Mesenchymal stem cell (in vitro differentiated cells and primary cell): ENCODE measurements around the gene ME2.

Source experiments
- DNase-seq: peaks from one replicate; pipeline ENCODE4 v3.0.0-alpha.2; 2013
- H2AFZ ChIP-seq: one replicate; pipeline ENCODE4 v1.6.1; 2013; ENCODE audit warnings: low read depth, mild to moderate bottlenecking, control low read depth, inconsistent platforms, low read length, moderate library complexity
- H2AK5ac ChIP-seq: 2 replicates; pipeline ENCODE4 v1.6.1; 2013; ENCODE audit warnings: low read length, moderate library complexity, mild to moderate bottlenecking, inconsistent platforms; ENCODE audit not compliant: severe bottlenecking
- H2BK120ac ChIP-seq: one replicate; pipeline ENCODE4 v1.6.1; 2013; ENCODE audit warnings: low read depth, mild to moderate bottlenecking, inconsistent platforms, low read length, moderate library complexity
- H2BK12ac ChIP-seq, 2 experiments: one replicate each; pipeline ENCODE4 v1.6.1; 2013; ENCODE audit warnings: inconsistent platforms in 2 of 2, low read length in 2 of 2, mild to moderate bottlenecking in 2 of 2, moderate library complexity in 2 of 2, control low read depth in 1 of 2
- H2BK15ac ChIP-seq: one replicate; pipeline ENCODE4 v1.6.1; 2013; ENCODE audit warnings: mild to moderate bottlenecking, low read depth, inconsistent platforms; ENCODE audit not compliant: poor library complexity, severe bottlenecking
- H2BK5ac ChIP-seq: 2 replicates; pipeline ENCODE4 v1.6.1; 2013; ENCODE audit warnings: low read depth, mild to moderate bottlenecking, low read length, control low read depth, inconsistent platforms; ENCODE audit not compliant: poor library complexity, severe bottlenecking
- H3K14ac ChIP-seq, 2 experiments: one replicate each; pipeline ENCODE4 v1.6.1; 2013; ENCODE audit warnings: inconsistent platforms in 2 of 2, low read length in 2 of 2, control low read depth in 1 of 2, mild to moderate bottlenecking in 1 of 2, moderate library complexity in 1 of 2
- H3K18ac ChIP-seq, 2 experiments: one replicate each; pipeline ENCODE4 v1.6.1; 2013; ENCODE audit warnings: inconsistent platforms in 2 of 2, low read length in 2 of 2, control low read depth in 1 of 2, low read depth in 1 of 2, mild to moderate bottlenecking in 1 of 2
- H3K23ac ChIP-seq, 2 experiments: one replicate each; pipeline ENCODE4 v1.6.1; 2013; ENCODE audit warnings: inconsistent platforms in 2 of 2, low read length in 2 of 2, mild to moderate bottlenecking in 2 of 2, moderate library complexity in 2 of 2, control low read depth in 1 of 2
- H3K27ac ChIP-seq: 2 replicates; pipeline ENCODE4 v1.5.1; 2013; ENCODE audit warnings: mild to moderate bottlenecking, moderate library complexity, low read length, control low read depth, inconsistent platforms; ENCODE audit not compliant: poor library complexity, severe bottlenecking
- H3K27me3 ChIP-seq, 2 experiments: 2 replicates each; pipeline versions ENCODE4 v1.6.1 to v1.7.0; 2013; ENCODE audit warnings: low read length in 2 of 2, mild to moderate bottlenecking in 2 of 2, moderate library complexity in 2 of 2, control low read depth in 1 of 2, inconsistent platforms in 1 of 2; ENCODE audit not compliant: control insufficient read depth in 1 of 2, insufficient read depth in 1 of 2
- H3K36me3 ChIP-seq, 2 experiments: 2 replicates each; pipeline versions ENCODE4 v1.6.1 to v1.7.0; 2013; ENCODE audit warnings: low read length in 2 of 2, control low read depth in 1 of 2, inconsistent platforms in 1 of 2, low read depth in 1 of 2, mild to moderate bottlenecking in 1 of 2; ENCODE audit not compliant: insufficient read depth in 2 of 2, control insufficient read depth in 1 of 2
- H3K4ac ChIP-seq, 2 experiments: one replicate each; pipeline ENCODE4 v1.6.1; 2013; ENCODE audit warnings: inconsistent platforms in 2 of 2, low read length in 2 of 2, mild to moderate bottlenecking in 2 of 2, moderate library complexity in 2 of 2, control low read depth in 1 of 2, low read depth in 1 of 2
- H3K4me1 ChIP-seq: 2 replicates; pipeline ENCODE4 v1.6.1; 2013; ENCODE audit warnings: low read depth, low read length, control low read depth; ENCODE audit not compliant: control insufficient read depth, insufficient read depth
- H3K4me2 ChIP-seq: 2 replicates; pipeline ENCODE4 v1.6.1; 2013; ENCODE audit warnings: low read length, mild to moderate bottlenecking, inconsistent platforms; ENCODE audit not compliant: poor library complexity, severe bottlenecking
- H3K4me3 ChIP-seq, 2 experiments: 2 replicates each; pipeline versions ENCODE4 v1.5.1 to v1.7.0; 2013; ENCODE audit warnings: low read length in 2 of 2, mild to moderate bottlenecking in 2 of 2, control low read depth in 1 of 2, low read depth in 1 of 2; ENCODE audit not compliant: insufficient read depth in 1 of 2
- H3K79me1 ChIP-seq: replicated peaks from 2 replicates; pipeline ENCODE4 v1.6.1; 2013; ENCODE audit warnings: mild to moderate bottlenecking, control low read depth, low read length, inconsistent platforms; ENCODE audit not compliant: poor library complexity, severe bottlenecking
- H3K9ac ChIP-seq: 2 replicates; pipeline ENCODE4 v1.7.0; 2013; ENCODE audit warnings: mild to moderate bottlenecking, low read length, moderate library complexity
- H3K9me3 ChIP-seq: 2 replicates; pipeline ENCODE4 v1.7.0; 2013; ENCODE audit warnings: mild to moderate bottlenecking, low read length; ENCODE audit not compliant: control insufficient read depth
- H4K8ac ChIP-seq: one replicate; pipeline ENCODE4 v1.6.1; 2013; ENCODE audit warnings: inconsistent platforms, mild to moderate bottlenecking, low read length, moderate library complexity
- H4K91ac ChIP-seq: one replicate; pipeline ENCODE4 v1.6.1; 2013; ENCODE audit warnings: mild to moderate bottlenecking, low read length, inconsistent platforms
- WGBS: methylation state at CpG from one replicate; pipeline ENCODE4 v1.1.7; 2013; ENCODE audit warnings: mixed read lengths; 5-methylcytosine and 5-hydroxymethylcytosine counted together

The ME2 gene

GRCh38 chr18:50875966-50876536 is 2.9 kb upstream of the ME2 start:
- 89% methylated on average over 3 of the region's 3 CpGs for WGBS
- H4K91ac ChIP-seq: no peak overlapping the region
- DNase-seq: no peak

DNA sequence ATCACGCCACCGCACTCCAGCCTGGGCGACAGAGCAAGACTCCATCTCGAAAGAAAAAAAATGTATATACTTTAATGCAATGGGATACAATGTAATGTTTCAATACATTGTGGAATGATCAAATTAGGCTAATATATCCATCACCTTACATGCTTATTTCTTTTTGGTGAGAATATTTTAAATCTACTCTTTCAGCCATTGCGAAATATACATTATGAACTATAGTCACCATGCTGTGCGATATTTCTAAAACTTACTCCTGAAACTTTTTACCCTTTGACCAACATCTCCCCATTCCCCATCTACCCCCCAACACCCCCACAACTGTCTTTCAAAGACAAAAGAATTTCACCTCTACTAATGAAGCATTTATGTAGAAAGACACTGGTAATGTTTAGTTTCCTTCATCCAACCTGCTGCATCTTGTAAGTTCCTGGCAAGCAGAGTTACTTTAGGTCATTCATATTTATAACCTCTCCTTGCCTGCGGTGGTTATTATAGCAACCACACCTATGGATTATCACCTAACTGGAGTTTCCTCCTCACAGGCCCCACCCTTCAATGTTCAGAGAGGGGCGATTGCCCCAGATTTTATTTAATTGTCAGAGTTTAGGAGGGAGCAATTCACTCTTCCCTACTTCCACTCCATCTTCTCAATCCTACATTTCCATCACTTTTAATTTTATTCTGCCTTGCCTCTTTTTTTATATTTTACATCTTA is 1.2 kb upstream of the ME2 start:
- no peak overlapping the region for H2AFZ ChIP-seq
- H3K4me1 ChIP-seq: peaks cover 7% of the 10 kb centered on the region
- no peak overlapping the region for H2BK120ac ChIP-seq
- no peak overlapping the region for H2AK5ac ChIP-seq
- peak overlapping the region in 1 of 2 experiments; percentile 98 for H3K4me3 ChIP-seq
- no peak overlapping the region for H3K18ac ChIP-seq
- H2BK5ac ChIP-seq: no peak overlapping the region
- H4K91ac ChIP-seq: no peak overlapping the region
- H3K4ac ChIP-seq: no peak overlapping the region
- no peak overlapping the region for H3K23ac ChIP-seq
- peaks cover 9% of the 10 kb centered on the region for H3K79me1 ChIP-seq
- no peak overlapping the region for H3K14ac ChIP-seq
- peak overlapping the region; percentile 92 for H3K9ac ChIP-seq
- H3K9me3 ChIP-seq: no peaks in the 10 kb centered on the region
- no peak overlapping the region for H2BK15ac ChIP-seq
- H4K8ac ChIP-seq: no peak overlapping the region
- no peak overlapping the region for H2BK12ac ChIP-seq
- no peaks in the 10 kb centered on the region for H3K36me3 ChIP-seq
- H3K27me3 ChIP-seq: no peaks in the 10 kb centered on the region
- no peak for DNase-seq
- 96% methylated on average over 4 of the region's 8 CpGs for WGBS
- no peak overlapping the region for H3K4me2 ChIP-seq
- no peak overlapping the region for H3K27ac ChIP-seq

More at GRCh38 chr18:50875966-50876536, 2.9 kb upstream of the ME2 start:
- Histone ChIP-seq H2BK5ac (no peak overlapping the region), H2BK15ac (no peak overlapping the region), H3K36me3 (no peaks in the 10 kb centered on the region), H3K79me1 (peaks cover 4% of the 10 kb centered on the region), H3K18ac (no peak overlapping the region), H3K27me3 (no peaks in the 10 kb centered on the region), H3K4me2 (no peak overlapping the region), H3K14ac (no peak overlapping the region), H2BK120ac (no peak overlapping the region), H2AFZ (no peak overlapping the region), H2AK5ac (no peak overlapping the region), H3K9me3 (no peaks in the 10 kb centered on the region), H3K23ac (no peak overlapping the region), H4K8ac (no peak overlapping the region), H3K4me1 (peaks cover 6% of the 10 kb centered on the region), H3K9ac (no peak overlapping the region), H2BK12ac (no peak overlapping the region), H3K4ac (no peak overlapping the region), H3K4me3 (no peak overlapping the region), H3K27ac (no peak overlapping the region)

DNA sequence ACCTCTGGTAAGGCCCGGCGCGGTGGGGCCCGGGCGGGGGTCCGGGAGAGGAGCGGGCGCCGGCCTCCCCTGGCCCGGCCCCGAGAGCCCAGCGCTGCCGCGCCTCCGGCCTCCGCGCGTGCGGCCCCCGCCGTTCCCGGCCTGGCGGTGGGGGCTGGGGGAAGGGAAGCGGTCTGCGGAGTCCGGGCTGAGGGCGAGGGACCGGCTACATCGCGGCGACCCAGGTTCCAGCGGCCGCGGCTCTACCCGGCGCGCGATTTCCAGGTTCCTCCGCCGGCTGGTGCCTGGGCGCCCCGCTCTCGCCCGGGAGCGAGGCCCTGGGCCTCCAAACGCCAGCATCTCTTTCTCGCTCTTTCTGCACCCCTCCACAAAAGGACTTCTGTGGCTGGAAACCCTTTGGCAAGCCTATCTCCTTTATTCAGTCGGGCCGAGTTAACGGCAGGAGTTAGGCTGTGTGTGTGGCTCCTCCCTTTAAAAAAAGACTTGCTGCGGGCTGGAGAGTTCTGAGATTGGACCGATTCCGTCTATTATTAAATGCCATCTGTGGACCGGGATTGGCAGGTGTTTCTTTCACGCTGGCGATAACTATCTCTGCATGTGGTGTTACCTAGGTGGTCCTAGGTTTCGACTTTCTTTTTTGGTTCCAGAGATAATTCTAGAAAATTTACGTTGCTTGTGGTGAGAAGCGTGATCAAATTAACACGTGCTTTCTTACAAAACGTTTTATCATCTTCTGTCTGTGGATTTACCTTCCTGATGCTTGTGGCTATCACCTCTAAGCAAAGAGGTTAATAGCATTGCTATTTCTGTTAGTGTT is 592 bp downstream of the ME2 start:
- Histone ChIP-seq H3K27me3 (no peaks in the 10 kb centered on the region), H3K9ac (peak overlapping the region; percentile 92), H3K36me3 (no peaks in the 10 kb centered on the region), H2BK15ac (peak overlapping the region; percentile 40), H2AFZ (peak overlapping the region; percentile 81), H2BK120ac (peak overlapping the region; percentile 64), H3K4me3 (peak overlapping the region; percentile 87 to 98), H4K91ac (peak overlapping the region; percentile 16), H2BK5ac (peak overlapping the region; percentile 40), H3K79me1 (peaks cover 12% of the 10 kb centered on the region), H3K4me2 (peak overlapping the region; percentile 42), H3K23ac (no peak overlapping the region), H3K9me3 (no peaks in the 10 kb centered on the region), H2BK12ac (no peak overlapping the region), H3K27ac (no peak overlapping the region), H3K4ac (no peak overlapping the region), H4K8ac (peak overlapping the region; percentile 30), H3K4me1 (peaks cover 7% of the 10 kb centered on the region), H3K18ac (peak overlapping the region in 1 of 2 experiments; percentile 85), H3K14ac (no peak overlapping the region), H2AK5ac (no peak overlapping the region)
- peak; percentile 65 for DNase-seq
- under 1% methylated on average over 39 of the region's 61 CpGs for WGBS

GRCh38 chr18:50880119-50880465 is 1.2 kb downstream of the ME2 start:
- Histone ChIP-seq H3K14ac (no peak overlapping the region), H3K36me3 (no peaks in the 10 kb centered on the region), H3K27ac (no peak overlapping the region), H4K8ac (no peak overlapping the region), H2BK15ac (no peak overlapping the region), H3K23ac (no peak overlapping the region), H3K4ac (no peak overlapping the region), H3K79me1 (peaks cover 12% of the 10 kb centered on the region), H2BK12ac (no peak overlapping the region), H3K4me3 (peak overlapping the region in 1 of 2 experiments; percentile 98), H4K91ac (no peak overlapping the region), H3K9ac (peak overlapping the region; percentile 92), H2AK5ac (no peak overlapping the region), H2AFZ (no peak overlapping the region), H3K27me3 (no peaks in the 10 kb centered on the region), H3K18ac (no peak overlapping the region), H3K4me1 (peaks cover 7% of the 10 kb centered on the region), H3K9me3 (no peaks in the 10 kb centered on the region), H3K4me2 (peak overlapping the region; percentile 42), H2BK120ac (no peak overlapping the region), H2BK5ac (no peak overlapping the region)
- WGBS: 9% methylated on average over 1 of the region's 6 CpGs
- peak; percentile 21 for DNase-seq
